ENCODE data around the gene ZFP28.

Gene ZFP28

GRCh38 chr19:56595548-56595899, 56.8 kb downstream of the ZFP28 start (continued):
- TF ChIP-seq ZBTB11 (tag by site-specific recombination; conservative IDR thresholded peaks at IDR 0.05; ENCODE audit: low read depth) (peak; percentile 39; the same call in 1 of the 2 replicates), ZBTB8A (tag by site-specific recombination; IDR thresholded peaks at IDR 0.05) (peak; percentile 27; the same call in 1 of the 2 replicates)

- H3K4me3 ChIP-seq (ENCODE audit: low read depth, low read length), result no peak overlapping the region
- POLR2A ChIA-PET, result no interaction called here
- TF ChIP-seq ZNF221 (tag by site-specific recombination; IDR thresholded peaks at IDR 0.05; ENCODE audit: borderline replicate concordance) (no peak), YY2 (tag by site-specific recombination; IDR thresholded peaks at IDR 0.05) (no peak), OSR2 (tag by site-specific recombination; IDR thresholded peaks at IDR 0.05) (no peak), ZNF654 (tag by site-specific recombination; IDR thresholded peaks at IDR 0.05; ENCODE audit: low read depth) (no peak), ZNF843 (tag by site-specific recombination; IDR thresholded peaks at IDR 0.05) (no peak), WT1 (tag by site-specific recombination; IDR thresholded peaks at IDR 0.05) (no peak)
- CTCF ChIA-PET, result no interaction called here
- no peaks in the 10 kb centered on the region for H3K4me1 ChIP-seq (ENCODE audit: control insufficient read depth, insufficient read depth, low read length)
- no peak overlapping the region for H3K27ac ChIP-seq (ENCODE audit: extremely low read depth, low read depth, low read length)
- H3K36me3 ChIP-seq (ENCODE audit: control insufficient read depth in 2 of 2, insufficient read depth in 1 of 2, low read length in 2 of 2), result peaks cover 6 to 34% of the 10 kb centered on the region in 2 experiments; a peak in 1 of 3 replicates
- H3K9me3 ChIP-seq (ENCODE audit: control insufficient read depth, insufficient read depth, low read depth, low read length), result peaks cover 3% of the 10 kb centered on the region
Observed at GRCh38 chr19:56596676-56597075, 57.9 kb downstream of the ZFP28 start.

- no peak overlapping the region for H3K27ac ChIP-seq (ENCODE audit: extremely low read depth, low read depth, low read length)
- H3K9me3 ChIP-seq (ENCODE audit: control insufficient read depth, insufficient read depth, low read depth, low read length), result peaks cover 7% of the 10 kb centered on the region
- H3K36me3 ChIP-seq (ENCODE audit: control insufficient read depth in 2 of 2, insufficient read depth in 1 of 2, low read length in 2 of 2), result peaks cover 12 to 42% of the 10 kb centered on the region in 2 experiments; a peak in 2 of 3 replicates
- POLR2A ChIA-PET, result no interaction called here
- no peak overlapping the region for H3K4me3 ChIP-seq (ENCODE audit: low read depth, low read length)
- CTCF ChIA-PET, result no interaction called here
- TF ChIP-seq TSHZ1 (tag by site-specific recombination; IDR thresholded peaks at IDR 0.05; ENCODE audit: borderline replicate concordance) (no peak), ZNF768 (tag by site-specific recombination; IDR thresholded peaks at IDR 0.05) (no peak)
- no peaks in the 10 kb centered on the region for H3K4me1 ChIP-seq (ENCODE audit: control insufficient read depth, insufficient read depth, low read length)
Observed at GRCh38 chr19:56597696-56598095, 58.9 kb downstream of the ZFP28 start.

GRCh38 chr19:56601375-56601774, 62.6 kb downstream of the ZFP28 start:
- Histone ChIP-seq H3K36me3 (ENCODE audit: control insufficient read depth in 2 of 2, insufficient read depth in 1 of 2, low read length in 2 of 2) (peaks cover 27 to 50% of the 10 kb centered on the region in 2 experiments), H3K4me3 (ENCODE audit: low read depth, low read length) (no peak overlapping the region), H3K4me1 (ENCODE audit: control insufficient read depth, insufficient read depth, low read length) (no peaks in the 10 kb centered on the region), H3K9me3 (ENCODE audit: control insufficient read depth, insufficient read depth, low read depth, low read length) (peaks cover 17% of the 10 kb centered on the region), H3K27ac (ENCODE audit: extremely low read depth, low read depth, low read length) (no peak overlapping the region)
- POLR2A ChIA-PET, result no interaction called here
- CTCF ChIA-PET, result no interaction called here
- TF ChIP-seq ZNF169 (tag by site-specific recombination; IDR thresholded peaks at IDR 0.05) (no peak), ATF2 (tag by site-specific recombination; IDR thresholded peaks at IDR 0.05; ENCODE audit: low read depth) (no peak), ZFHX2 (tag by site-specific recombination; conservative IDR thresholded peaks at IDR 0.05) (no peak), GLI4 (tag by site-specific recombination; IDR thresholded peaks at IDR 0.05) (no peak), ZSCAN5A (tag by site-specific recombination; IDR thresholded peaks at IDR 0.05) (no peak), FEZF1 (tag by site-specific recombination; IDR thresholded peaks at IDR 0.05) (no peak), TSHZ1 (tag by site-specific recombination; IDR thresholded peaks at IDR 0.05; ENCODE audit: borderline replicate concordance) (no peak)

Data from HEK293 (cell line).